Measurements from ENCODE around the gene S100A7A. TPM values are rescaled to one million over a fixed set of nuclear protein-coding genes. Genes with fewer than 3 reads are reported as not detected.

S100A7A gene
- total RNA-seq, 1 donor from 2014 or later = not detected

DNA sequence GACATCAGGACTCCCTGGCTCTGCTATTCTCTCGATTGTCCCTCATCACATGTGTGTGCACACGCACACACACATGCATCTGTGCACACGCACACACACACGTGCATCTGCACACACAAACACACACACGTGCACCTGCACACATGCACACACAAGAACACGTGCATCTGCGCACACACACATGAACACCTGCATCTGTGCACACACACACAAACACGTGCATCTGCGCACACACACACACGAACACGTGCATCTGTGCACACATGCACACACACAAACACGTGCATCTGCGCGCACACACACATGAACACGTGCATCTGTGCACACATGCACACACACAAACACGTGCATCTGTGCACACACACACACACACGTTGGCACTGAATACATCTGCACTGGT is 14.7 kb downstream of the S100A7A start:
- H3K4me3 ChIP-seq = no peak overlapping the region
- intact Hi-C loops (cut with DNase I) = no loop called here

GRCh38 chr1:153431427-153431826 is 15.1 kb downstream of the S100A7A start:
- H3K4me3 ChIP-seq = no peak overlapping the region
- no peaks in the 10 kb centered on the region for H3K9me3 ChIP-seq
- no peaks in the 10 kb centered on the region for H3K36me3 ChIP-seq
- intact Hi-C loops (cut with DNase I) = no loop called here
- no peak overlapping the region for H3K27ac ChIP-seq
- no peak for TF ChIP-seq CTCF (IDR thresholded peaks at IDR 0.05)
- no peak for DNase-seq (ENCODE audit: low spot score in 2 of 2)
- H3K4me1 ChIP-seq = no peaks in the 10 kb centered on the region
- no peaks in the 10 kb centered on the region for H3K27me3 ChIP-seq

More for the DNA sequence above, 14.7 kb downstream of the S100A7A start:
- Histone ChIP-seq H3K36me3 (no peaks in the 10 kb centered on the region), H3K27ac (no peak overlapping the region), H3K9me3 (no peaks in the 10 kb centered on the region), H3K27me3 (no peaks in the 10 kb centered on the region), H3K4me1 (no peaks in the 10 kb centered on the region)
- DNase-seq (ENCODE audit: low spot score in 2 of 2) = no peak
- no peak for TF ChIP-seq CTCF (IDR thresholded peaks at IDR 0.05)

DNA sequence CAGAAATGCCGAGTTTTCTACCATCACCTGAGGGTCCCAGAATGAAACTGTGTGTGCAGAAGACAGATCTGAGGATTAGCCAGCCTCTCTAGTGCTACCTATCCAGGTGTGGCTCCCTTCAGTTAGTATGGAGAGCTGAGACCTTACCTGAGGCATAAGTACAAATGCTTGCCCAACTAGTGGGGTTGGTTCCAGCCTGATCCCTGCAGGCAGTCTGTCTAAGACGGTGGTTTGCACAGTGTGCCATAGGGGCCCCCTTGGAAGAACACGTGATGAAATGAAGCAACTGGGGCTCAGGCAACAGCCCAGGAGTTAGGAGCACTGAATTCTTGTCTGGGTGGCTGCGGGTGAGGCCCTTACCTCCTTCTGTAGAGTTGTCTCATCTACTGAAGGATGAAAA is 15.6 kb downstream of the S100A7A start:
- H3K36me3 ChIP-seq = no peaks in the 10 kb centered on the region
- H3K9me3 ChIP-seq = no peaks in the 10 kb centered on the region
- no peaks in the 10 kb centered on the region for H3K27me3 ChIP-seq
- no peak for TF ChIP-seq CTCF (IDR thresholded peaks at IDR 0.05)
- H3K4me3 ChIP-seq = no peak overlapping the region
- intact Hi-C loops (cut with DNase I) = no loop called here
- H3K27ac ChIP-seq = no peak overlapping the region
- H3K4me1 ChIP-seq = no peaks in the 10 kb centered on the region
- DNase-seq (ENCODE audit: low spot score in 2 of 2) = no peak

DNA sequence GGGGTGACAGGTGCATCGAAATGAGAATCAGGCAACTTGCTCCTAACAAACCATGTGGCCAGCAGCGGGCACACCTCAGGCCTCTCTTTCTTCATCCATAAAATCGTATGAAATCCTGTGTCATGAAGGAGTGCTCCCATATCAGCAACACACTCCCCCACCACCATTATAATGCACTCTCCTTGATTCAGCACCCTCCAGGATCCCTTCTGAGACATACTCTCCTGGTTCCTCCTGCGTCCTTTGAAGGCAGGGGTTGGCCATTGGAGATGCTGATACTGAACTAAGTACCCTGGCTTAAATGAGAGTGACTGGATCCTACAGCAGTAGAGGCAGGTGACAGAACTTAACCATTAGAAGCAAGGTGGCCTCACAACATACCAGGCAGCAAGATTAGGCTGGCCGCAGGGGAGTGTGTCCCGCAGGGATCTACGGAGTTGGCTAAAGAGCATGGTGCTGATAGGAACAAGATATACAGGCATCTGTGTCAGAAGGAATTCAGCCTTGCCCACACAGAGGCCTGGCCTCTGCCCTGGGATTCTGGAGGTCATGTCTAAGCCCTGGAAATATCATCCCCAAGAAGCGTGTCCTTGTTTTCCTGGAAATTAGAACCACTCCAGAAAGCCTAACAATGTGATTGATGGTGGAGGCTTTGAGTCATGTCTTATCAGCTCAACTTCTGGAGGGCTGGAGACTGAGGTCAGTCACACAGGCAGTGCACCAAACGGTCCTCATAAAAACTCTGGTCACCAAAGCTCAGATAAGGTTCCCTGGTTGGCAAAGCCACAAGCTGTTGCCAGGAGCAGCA is 16.8 kb downstream of the S100A7A start:
- no peak for DNase-seq (ENCODE audit: low spot score in 2 of 2)
- intact Hi-C loops (cut with DNase I) = no loop called here
- H3K4me1 ChIP-seq = no peaks in the 10 kb centered on the region
- no peaks in the 10 kb centered on the region for H3K9me3 ChIP-seq
- no peak for TF ChIP-seq CTCF (IDR thresholded peaks at IDR 0.05)
- H3K36me3 ChIP-seq = no peaks in the 10 kb centered on the region
- no peak overlapping the region for H3K4me3 ChIP-seq
- H3K27ac ChIP-seq = no peak overlapping the region
- no peaks in the 10 kb centered on the region for H3K27me3 ChIP-seq

- TF ChIP-seq CTCF (IDR thresholded peaks at IDR 0.05) = no peak
- H3K4me3 ChIP-seq = no peak overlapping the region
- H3K36me3 ChIP-seq = no peaks in the 10 kb centered on the region
- intact Hi-C loops (cut with DNase I) = no loop called here
- DNase-seq (ENCODE audit: low spot score in 2 of 2) = no peak
- H3K27ac ChIP-seq = no peak overlapping the region
- no peaks in the 10 kb centered on the region for H3K4me1 ChIP-seq
- H3K9me3 ChIP-seq = no peaks in the 10 kb centered on the region
- H3K27me3 ChIP-seq = no peaks in the 10 kb centered on the region
Measured at GRCh38 chr1:153434746-153435455, 18.6 kb downstream of the S100A7A start.

Measured in ascending aorta (tissue), 2 donors.